HG03139 (cell line): ENCODE measurements around the gene OLIG3.

Source experiments
- ATAC-seq: cut with Tn5 transposase; IDR thresholded peaks from one replicate; pipeline ENCODE4 v1.9.1; 2021; ENCODE audit not compliant: unreplicated experiment

Gene OLIG3

DNA sequence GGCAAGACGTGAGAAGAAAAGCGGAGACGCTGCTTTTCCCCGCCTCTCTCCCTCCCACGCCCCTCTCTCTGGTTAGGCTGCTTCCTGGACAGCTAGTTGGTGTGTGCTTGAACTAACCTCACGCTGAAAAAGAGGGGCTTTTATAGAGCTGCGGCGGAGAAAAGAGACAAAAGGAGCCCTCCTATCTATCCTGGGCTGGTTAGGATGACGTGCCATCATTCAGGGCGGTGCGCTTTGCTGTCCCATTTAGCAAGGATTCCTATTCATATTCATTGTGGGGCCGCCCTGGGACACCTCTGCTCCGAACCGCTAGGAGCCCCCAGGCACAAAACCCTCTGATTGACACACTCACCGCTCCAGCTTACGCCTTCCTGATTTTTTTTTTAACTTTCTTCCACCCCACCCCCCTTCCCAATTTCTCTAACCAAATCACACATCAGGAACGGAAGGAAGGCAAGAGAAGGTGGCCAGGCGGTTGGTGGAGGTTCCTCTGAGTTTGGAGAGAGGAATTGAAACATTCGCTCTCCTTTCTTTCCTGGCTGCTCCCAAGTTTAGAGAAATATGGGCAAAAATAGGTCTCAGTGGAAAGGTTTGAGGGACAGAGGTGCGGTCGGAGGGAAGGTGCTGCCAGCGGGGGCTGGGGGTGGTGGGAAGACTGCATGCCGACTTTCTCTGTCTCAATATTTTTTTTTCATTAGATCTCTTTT is at the start of gene OLIG3:
TSS of gene OLIG3 (minus strand) at position 114 of the 707 bp plus-strand sequence. CDS start 224 bp downstream, outside the sequence.
- ATAC-seq: no peak

DNA sequence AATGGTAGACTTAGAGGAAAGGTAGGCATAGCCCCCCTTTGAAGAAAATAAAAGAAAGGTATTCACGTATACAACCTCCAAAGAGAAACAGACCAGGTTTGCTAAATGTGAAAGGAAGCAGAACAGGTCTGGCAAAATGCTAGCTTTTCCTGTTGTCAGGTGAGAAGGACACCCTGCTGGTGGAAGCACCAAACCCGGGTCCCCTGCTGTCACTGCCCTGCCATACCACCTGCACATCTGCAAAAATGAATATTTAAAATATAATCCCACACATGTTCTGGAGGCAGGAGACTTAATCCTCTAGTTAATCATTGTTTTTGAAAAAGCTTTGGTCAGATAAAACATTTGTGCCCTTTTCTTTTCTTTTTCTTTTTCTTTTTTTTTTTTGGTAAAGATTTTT is 48.9 kb upstream of the OLIG3 start:
- ATAC-seq: no peak

DNA sequence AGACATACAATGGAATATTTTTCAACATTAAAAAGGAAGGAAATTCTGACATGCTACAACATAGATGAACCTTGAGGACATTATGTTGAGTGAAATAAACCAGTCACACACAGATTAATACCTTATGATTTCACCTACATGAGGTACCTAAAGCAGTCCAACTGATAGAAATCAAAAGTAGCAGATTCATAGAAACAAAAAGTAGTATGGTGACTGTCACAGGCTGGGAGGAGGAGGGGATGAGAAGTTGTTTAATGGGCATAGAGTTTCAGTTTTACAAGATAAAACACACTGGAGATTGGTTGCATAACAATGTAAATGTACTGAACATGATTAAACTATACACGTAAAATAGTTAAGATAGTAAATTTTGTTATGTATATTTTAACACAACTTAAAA is 48.5 kb upstream of the OLIG3 start:
- ATAC-seq: no peak

DNA sequence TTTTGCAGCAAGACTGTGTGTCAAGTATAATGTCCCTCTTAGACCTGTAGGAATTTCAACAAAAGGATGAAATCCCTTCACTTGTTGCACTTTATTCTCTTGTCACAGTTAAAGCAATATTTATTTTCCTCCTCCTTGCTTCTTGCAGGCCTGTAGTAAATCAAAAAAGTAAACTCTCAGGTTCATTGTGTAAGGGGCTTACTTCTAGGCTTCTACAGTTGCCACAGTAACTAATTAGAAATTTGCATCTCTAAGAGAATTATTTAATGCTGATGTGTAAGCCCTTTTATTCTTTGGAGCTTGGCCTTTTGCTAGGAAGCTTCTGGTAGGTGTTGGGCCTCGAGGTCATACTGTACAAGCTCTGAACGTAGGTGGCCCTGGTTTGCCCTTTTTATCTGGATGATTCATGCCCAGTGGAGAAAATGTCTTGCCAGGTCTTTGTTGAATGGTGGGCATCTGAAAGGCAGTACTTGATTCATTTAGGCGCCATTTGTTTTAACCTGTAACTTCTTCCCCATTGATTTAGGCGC is 47.4 kb upstream of the OLIG3 start:
- ATAC-seq: no peak

DNA sequence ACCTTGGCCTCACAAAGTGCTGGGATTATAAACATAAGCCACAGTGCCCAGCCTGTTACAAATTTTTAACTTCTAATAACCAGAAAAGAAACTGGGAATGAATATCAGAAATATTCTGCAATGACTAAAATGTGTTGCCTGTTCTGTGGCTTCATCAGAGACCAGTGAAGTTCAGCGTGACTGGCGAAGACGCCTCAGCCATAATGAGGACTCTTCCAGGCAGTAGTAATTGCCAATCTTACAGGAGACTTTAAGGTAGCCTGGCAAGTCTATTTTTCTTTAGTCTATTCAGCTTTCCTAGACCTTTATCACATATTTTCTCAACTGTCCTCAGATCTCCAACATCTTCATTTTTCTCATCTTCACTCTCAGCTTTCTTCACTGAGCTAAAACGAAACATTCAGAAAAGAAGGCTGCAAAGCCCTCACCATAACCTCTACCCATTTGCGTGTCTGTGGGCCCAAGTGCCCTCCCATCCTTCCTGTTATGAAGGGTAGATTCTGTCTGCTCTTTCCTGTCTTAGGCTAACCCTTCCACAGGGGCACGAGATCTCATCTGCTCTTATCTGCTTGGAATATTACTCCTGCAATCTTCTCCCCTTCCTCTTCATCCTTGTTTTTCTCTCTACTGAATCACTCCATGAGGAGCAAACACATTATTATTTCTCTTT is 42.0 kb upstream of the OLIG3 start:
- ATAC-seq: no peak

DNA sequence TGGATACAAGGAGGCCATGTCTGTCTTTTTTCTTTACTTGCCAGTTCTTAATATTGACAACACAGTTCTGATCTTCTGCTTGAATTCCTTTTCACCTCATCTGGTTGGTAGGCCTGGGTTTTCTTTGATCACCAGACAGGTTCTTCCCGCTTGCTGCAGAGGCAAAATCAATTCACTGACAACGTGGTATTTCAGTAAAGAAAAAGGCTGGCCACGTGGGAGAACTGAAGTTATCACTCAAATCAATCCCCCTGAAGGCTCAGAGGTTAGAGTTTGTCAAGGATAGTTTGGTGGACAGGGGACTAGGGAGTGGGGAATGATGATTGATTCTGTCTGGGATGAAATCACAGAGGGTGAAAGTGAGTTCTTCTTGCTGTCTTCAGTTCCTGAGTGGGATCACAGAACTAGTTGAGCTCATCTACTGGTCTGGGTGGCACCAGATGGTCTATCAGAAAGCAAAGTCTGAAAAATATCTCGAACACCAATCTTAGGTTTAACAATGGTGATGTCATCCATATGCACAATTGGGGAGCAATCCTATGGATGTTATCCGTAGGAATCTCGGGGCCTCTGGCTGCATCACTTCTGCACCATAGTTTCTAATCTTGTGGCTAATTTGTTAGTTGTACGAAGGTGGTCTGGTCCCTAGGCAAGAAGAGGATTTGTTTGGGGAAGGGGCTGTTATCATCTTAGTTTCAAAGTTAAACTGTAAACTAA is 37.3 kb upstream of the OLIG3 start:
- ATAC-seq: no peak

DNA sequence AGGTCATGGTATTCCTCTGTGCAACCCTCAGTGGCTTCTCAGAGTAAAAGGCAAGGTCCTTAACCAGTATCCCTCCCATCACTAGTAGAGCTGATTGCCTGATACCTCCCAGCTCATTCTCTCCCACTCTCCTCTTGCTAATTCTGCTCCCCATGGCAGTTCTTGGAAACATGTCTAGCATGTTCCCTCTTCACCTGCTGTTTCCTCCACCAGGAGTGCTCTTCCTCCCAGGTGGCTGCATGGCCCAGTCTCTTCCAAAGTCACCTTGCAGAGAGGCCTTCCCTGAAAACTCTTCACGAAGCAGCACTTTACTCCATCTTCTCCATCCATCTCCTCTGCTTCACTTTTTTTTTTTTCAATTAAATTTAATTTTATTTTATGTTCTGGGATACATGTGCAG is 36.2 kb upstream of the OLIG3 start:
- ATAC-seq: no peak

DNA sequence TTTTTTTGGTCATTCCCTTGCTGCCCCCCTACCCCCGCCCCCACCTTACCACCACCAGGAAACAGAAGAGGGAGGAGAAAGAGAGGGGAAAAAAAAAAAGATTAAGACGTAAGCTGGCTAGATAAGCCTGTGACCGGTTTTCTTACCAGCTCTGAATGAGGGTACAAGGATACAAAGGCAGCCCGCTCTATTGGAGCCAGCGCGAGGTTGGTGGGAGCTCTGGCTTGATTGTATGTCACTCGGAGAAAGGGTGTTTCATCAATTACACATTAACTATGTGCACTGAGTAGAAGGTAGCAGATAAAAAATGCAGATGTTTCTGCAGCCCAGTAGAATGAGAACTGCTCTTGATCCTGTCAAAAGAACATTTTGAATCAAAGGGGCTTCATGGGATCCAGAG is 28.6 kb upstream of the OLIG3 start:
- no peak for ATAC-seq

DNA sequence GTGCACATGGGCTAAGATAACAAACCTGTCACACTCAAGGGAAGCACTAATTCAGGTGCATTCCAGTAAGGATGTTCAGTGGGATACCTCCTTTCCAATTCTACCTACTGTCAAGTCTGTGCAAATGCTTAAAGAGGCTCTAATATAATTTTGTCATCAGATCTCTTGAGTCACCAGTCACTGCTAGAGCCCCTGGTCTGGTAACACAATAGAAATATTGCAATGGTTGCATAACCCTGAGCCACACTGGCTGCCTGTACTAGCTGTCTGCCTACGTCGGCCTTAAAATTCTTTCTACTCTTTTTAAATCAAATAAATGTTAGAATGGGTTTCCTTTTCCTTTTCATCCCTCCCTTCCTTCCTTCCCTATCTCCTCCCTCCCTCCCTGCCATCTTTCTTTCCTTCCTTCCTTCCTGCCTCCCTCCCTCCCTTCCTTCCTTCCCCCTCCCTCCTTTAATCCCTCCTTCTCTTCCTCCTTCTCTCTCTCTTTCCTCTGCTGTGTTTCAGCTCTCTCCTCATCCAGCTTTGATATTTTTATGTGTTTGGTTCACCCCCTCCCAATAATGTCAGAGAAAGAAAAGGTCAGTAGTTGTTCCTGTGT is 28.1 kb upstream of the OLIG3 start:
- ATAC-seq: no peak

DNA sequence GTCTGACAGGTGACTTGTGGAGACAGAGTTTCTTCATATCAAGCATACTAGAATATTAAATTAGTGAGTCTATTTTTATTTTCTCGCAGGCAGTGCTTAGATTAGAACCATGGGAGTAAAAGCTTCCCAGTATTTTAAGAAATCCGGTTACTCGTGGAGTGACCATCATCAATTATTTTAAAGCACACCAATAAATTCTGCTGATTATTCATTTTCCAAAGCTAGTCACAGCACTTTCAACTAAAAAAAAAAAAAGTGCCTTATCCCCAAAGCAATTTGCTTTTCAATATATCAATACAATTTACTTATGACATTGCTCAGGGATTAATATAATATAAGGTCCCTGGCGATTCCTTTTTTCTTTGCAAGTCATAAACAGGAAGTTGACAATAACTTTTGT is 26.3 kb upstream of the OLIG3 start:
- no peak for ATAC-seq

DNA sequence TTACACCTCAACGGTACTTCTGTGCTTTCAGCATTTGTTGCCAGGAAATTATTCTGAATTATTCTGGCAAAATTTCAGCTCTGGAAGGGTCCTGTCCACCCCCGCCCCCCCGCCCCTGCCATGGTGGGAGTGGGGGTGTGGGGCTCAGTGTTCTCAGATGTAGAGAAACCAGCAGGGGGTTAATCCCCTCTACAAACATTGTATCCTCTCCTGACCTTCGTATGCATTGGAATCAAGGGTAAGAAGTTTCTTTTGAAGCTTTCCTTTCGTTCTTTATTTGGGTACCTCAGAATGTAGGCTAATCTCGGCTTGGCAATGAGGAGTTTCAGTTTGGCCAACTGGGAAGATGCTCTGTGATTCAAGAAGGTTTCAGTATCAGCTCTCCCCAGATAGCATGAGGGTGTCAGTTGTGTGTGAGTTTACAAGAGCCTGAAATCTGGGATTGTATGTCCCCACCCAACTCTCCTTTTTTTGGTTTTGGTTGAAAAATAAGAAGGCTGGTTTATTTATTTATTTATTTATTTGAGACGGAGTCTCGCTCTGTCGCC is 25.5 kb upstream of the OLIG3 start:
- no peak for ATAC-seq

DNA sequence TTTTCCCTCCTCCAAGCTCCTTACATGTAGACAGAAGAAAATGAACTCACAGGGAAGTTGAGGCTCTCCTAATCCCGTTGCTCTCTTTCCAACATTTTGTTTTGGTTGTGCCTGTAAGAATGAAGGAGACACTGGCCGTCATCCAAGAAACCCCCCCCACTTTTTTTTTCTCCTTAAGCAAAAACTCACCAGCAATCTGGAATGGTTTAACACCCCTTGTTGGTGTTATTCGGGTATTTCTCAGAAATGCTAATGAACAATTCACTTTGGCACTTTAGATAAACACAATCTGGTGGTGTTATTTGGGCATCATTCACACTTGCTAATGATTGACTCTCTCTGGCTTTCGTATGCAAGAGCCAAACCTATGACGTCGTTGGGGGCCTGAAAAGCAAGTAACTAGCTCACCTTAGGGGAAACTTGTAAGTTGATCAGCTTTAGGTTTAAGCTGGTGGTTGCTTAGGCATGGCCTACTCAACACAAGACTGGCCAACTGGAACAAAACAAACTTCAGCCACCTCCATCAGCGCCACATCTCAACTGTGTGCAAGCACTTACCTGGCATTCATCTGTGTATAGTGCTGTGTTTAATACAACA is 24.3 kb upstream of the OLIG3 start:
- ATAC-seq: no peak

DNA sequence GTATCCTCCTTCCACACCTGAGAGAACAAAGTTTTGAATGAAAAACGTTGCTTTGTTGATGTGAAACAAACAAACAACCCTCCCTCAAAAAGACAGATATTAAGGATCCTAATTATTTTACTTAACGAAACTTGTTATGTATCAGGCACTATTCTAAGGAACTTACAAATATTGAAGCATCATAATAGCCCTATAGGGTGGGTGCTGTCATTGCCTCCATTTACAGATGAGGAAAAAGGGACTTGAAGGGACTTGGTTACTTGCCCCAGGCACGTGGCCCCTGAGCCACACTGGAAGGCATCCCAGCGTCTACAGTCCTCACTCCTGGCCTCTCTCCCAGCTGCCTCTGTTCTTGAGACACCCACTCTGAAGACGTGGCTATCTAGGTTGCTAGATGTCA is 20.2 kb upstream of the OLIG3 start:
- no peak for ATAC-seq

DNA sequence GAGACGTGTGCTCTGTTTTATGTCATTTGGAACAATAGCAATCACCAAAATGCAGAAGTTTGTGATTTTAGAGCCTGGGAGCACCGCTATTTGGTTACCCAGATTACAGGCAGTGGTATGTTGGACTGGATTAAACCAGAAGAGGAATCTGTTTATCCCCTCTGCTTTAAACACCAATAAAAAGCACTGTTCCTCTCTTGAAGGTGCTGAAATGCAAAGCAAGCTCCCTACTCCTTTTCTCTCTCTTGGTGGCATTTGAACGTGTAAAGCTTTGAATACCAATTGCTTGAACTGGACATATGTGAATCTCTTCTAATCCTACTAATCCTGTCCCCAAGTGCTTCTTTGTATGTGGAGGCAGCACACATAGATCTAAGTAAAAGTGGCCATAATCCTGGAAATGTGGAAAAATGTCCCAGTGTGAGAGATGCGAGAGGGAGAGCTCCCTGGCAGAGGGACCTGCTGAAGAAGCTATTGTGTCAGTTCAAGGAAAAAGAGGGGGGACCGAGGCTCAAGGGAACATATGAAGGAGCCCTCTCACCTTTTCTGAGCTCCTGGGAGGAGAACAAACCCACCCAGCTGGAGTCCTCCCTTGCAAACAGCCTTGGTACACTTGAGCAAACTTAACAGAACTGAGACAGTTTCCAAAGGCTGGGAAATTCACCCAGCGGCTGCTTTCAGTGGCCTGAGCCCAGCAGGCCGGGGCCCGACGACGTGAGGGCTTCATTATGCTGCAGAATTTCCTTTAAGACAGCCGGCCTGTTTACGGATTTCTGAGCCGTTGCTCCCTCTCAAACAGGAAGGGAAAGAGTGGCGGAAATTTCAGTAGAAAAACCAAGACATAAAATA is 18.8 kb upstream of the OLIG3 start:
- no peak for ATAC-seq

DNA sequence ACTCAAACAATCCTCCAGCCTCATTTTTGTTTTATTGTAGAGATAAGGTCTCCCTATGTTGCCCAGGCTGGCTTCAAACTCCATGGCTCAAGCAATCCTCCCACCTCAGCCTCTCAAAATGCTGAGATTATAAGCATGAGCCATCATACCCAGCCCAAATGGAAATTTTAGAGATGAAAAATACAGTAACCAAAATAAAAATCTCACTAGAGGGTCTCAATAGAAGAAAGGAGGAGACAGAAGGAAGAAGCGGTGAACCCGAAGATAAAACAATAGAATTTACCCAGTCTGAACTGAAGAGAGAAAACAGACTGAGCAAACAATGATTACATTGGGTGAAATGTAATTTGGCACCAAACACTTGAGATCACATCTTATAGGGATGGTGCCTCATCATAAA is 16.7 kb upstream of the OLIG3 start:
- no peak for ATAC-seq

DNA sequence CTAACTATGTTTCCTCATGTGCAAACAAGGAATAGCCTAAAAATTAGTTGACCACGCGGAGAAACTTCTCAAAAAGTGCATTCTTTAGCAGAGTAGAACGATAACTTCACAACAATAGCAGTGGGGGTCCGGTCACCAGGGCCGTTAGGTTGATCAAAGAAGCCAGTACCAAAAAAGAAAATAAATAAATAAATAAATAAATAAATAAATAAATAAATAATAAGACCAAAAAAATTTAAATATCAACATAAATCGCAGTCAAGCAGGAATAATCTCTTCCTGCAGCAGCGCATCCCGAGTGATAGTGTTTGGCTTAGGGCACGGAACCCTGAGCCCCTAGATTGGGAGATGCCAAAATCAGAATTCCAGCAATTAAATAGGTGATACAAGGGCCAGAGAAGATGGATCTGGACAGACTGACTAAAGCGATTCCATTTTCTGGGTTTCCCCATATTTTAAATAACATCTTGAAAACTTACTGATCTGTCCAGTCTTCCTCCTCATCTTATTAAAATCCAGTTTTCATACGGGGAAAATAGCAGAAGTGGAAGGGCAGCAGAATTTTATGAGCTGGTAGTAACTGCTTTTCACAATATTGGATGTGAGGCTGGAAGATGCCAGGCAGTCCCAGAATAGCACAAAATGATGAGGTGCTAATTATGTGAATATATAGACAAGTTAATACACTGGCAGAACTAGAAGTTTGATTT is 4.4 kb upstream of the OLIG3 start:
- no peak for ATAC-seq

DNA sequence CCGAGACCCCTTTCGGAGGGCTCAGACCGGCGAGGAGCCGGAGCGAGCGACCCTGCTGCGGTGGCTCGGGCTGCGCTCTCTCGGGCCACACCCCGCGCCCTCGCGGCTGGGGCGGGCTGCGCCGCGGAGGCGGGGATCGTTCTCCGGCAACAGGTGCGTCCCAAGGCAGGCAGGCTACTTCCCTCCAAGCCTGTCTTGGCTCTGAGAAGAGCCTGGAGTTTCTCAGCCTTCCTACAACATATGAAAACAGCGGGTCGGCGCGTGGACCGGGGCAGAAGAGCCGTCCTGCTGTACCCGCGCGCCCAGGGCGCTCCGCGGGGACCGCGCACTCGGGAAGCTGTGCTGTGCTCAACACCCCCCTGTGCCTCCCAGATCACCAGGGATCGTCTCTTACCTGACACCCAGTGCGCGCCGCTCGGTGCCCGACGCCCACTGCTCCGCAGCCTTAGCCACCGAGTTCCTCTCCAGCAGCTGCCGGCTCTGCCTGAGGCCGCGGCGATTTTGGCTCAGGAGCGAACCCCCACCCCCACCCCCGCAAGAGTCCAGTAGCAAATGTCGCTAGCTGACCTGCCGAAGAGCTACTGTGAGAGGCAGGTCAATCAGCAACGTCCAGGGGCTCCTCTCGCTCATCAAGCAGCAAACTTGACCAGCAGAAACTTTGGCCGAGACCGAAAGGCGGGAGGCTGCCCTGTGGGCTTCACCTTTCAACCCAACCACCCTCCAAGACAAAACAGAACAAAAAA is 3.7 kb upstream of the OLIG3 start:
- no peak for ATAC-seq

DNA sequence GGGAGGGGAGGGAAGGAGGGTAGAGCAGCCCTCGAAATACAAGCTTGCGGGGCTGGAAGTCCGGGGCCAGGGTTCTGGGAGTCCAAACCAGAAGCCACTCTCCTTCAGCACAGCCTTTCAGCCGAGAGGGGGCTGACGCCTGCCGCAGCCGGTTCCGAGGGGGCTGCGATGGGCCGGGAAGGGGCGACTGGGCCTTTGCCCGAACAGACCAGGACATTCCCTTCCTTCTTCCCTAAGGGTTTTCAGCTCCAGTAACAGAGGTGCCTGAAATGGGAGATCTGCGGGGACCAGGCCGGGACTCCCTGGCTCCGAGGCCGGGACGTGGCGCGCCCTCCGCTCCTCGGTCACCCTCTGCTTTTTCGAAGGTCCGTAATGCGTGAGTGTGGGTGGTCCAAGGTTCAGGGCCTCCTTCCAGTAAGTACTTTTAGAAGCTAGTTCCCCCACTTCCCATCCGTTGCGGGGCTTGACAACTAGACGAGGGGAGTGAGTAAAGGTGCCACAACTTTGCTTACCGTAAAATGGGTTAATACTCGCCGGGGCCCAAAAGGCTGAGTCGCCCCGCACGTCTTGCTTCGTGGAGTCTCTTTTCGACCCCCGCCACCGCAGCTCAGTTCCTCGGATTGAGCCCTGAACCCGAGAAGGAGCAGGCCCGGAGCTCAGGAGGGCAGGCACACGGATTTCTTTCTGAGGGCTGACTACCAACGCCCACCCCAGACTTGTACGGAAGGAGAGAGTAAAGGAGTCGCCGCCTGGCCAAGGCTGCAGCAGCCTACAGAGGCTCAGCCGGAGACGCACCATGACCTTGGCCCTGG is 2.9 kb upstream of the OLIG3 start:
- no peak for ATAC-seq
